A549 (cell line): ENCODE measurements around the gene PRR5L. TPM values are rescaled to one million over a fixed set of nuclear protein-coding genes. Genes with fewer than 3 reads are reported as not detected.
A peak's percentile ranks its signal among the peaks of the same experiment; 100 is the strongest.

Experiments
- ATAC-seq, 2 experiments: fragments of 200-7000 bp in 1 of 2; fragments of >200 bp in 1 of 2; cut with Nextera tagmentation in 1 of 2; cut with Tn5 transposase in 1 of 2; 3 replicates each; pipeline versions ENCODE4 v1.8.0 to v1.9.1; 2018 to 2020; ENCODE audit warnings: mild to moderate bottlenecking in 1 of 2, moderate library complexity in 1 of 2
- CTCF ChIA-PET: fragments of 300-600 bp; sonication (Branson Sonifier 250); formaldehyde crosslinking; extraction: SDS; loops from one replicate; lab custom pipeline; 2021; ENCODE audit warnings: antibody characterized with exemption, inconsistent platforms; lab: Yijun Ruan, JAX
- POLR2A ChIA-PET: fragments of 350-600 bp; formaldehyde crosslinking; extraction: SDS; loops from one replicate; lab custom pipeline; 2021; ENCODE audit warnings: antibody characterized with exemption, inconsistent platforms; lab: Yijun Ruan, JAX
- DNase-seq, 2 experiments: peaks; one replicate each; pipeline versions ENCODE4 v3.0.0 to v3.0.0-alpha.2; 2011 to 2016; ENCODE audit warnings: low read depth in 1 of 2, low spot score in 1 of 2
- FAIRE-seq: peaks from 2 replicates; lab custom pipeline; 2011; peaks lifted over from hg19 to GRCh38; lab: Jason Lieb, UNC
- H3K27ac ChIP-seq, 2 experiments: fragments of >200 bp; sonication (Bioruptor Twin); formaldehyde crosslinking; 3 replicates each; pipeline ENCODE4 v1.5.1; 2016 to 2017
- H3K4me1 ChIP-seq: fragments of >200 bp; sonication (Bioruptor Twin); formaldehyde crosslinking; 3 replicates; pipeline ENCODE4 v1.6.1; 2016
- H3K4me2 ChIP-seq: fragments of >200 bp; sonication (Bioruptor Twin); formaldehyde crosslinking; 3 replicates; pipeline ENCODE4 v1.6.1; 2016
- H3K4me3 ChIP-seq: fragments of >200 bp; sonication (Bioruptor Twin); formaldehyde crosslinking; 3 replicates; pipeline ENCODE4 v1.5.1; 2016
- H3K9me3 ChIP-seq: fragments of >200 bp; sonication (Bioruptor Twin); formaldehyde crosslinking; 3 replicates; pipeline ENCODE4 v1.6.1; 2016
- BCL3 ChIP-seq: fragments of >200 bp; sonication (Bioruptor Twin); formaldehyde crosslinking; IDR thresholded peaks from 3 replicates; pipeline ENCODE4 v1.6.1; 2016
- BHLHE40 ChIP-seq: IDR thresholded peaks from 2 replicates; pipeline ENCODE4 v1.6.1; 2012; ENCODE audit warnings: low read depth, low read length, inconsistent platforms
- CTCF ChIP-seq: fragments of >200 bp; sonication (Bioruptor Twin); formaldehyde crosslinking; IDR thresholded peaks from 3 replicates; pipeline ENCODE4 v1.5.1; 2016
- EHMT2 ChIP-seq: fragments of 200-600 bp; sonication (generic); IDR thresholded peaks from 2 replicates; pipeline ENCODE4 v1.6.1; 2016; ENCODE audit warnings: antibody characterized with exemption, low read depth, mild to moderate bottlenecking, moderate library complexity
- EP300 ChIP-seq, 2 experiments: fragments of >200 bp; sonication (Bioruptor Twin); formaldehyde crosslinking; IDR thresholded peaks; 2 replicates in 1 of 2; 3 replicates in 1 of 2; pipeline ENCODE4 v1.6.1; 2016 to 2017
- ESRRA ChIP-seq: fragments of 150-350 bp; IDR thresholded peaks from 2 replicates; pipeline ENCODE4 v1.6.1; 2014; ENCODE audit warnings: mild to moderate bottlenecking, low read length, borderline replicate concordance
- FOSB ChIP-seq: fragments of 250-450 bp; sonication (Bioruptor Pico); IDR thresholded peaks from 2 replicates; pipeline ENCODE4 v1.5.0; 2020; ENCODE audit warnings: mild to moderate bottlenecking, moderate library complexity
- GATA3 ChIP-seq: IDR thresholded peaks from 2 replicates; pipeline ENCODE4 v1.6.1; 2012; ENCODE audit warnings: borderline replicate concordance
- HDAC2 ChIP-seq: fragments of 200-600 bp; sonication (generic); IDR thresholded peaks from 2 replicates; pipeline ENCODE4 v1.6.1; 2016
- HEYL ChIP-seq: fragments of 250-450 bp; sonication (Bioruptor Pico); IDR thresholded peaks from 2 replicates; pipeline ENCODE4 v1.8.0; 2021; ENCODE audit warnings: mild to moderate bottlenecking, moderate library complexity
- HMGXB4 ChIP-seq: fragments of 250-450 bp; sonication (Bioruptor Pico); IDR thresholded peaks from 2 replicates; pipeline ENCODE4 v1.5.0; 2021; ENCODE audit warnings: mild to moderate bottlenecking, moderate library complexity, borderline replicate concordance
- KDM1A ChIP-seq: fragments of 200-600 bp; sonication (generic); IDR thresholded peaks from 2 replicates; pipeline ENCODE4 v1.6.1; 2016; ENCODE audit warnings: low read depth, mild to moderate bottlenecking
- NPAS2 ChIP-seq: fragments of 250-450 bp; sonication (Bioruptor Pico); IDR thresholded peaks from 2 replicates; pipeline ENCODE4 v1.8.0; 2022; ENCODE audit warnings: mild to moderate bottlenecking, moderate library complexity, borderline replicate concordance
- NR3C1 ChIP-seq: fragments of >200 bp; sonication (Bioruptor Twin); formaldehyde crosslinking; IDR thresholded peaks from 3 replicates; pipeline ENCODE4 v1.6.1; 2017
- PBX3 ChIP-seq: IDR thresholded peaks from 2 replicates; pipeline ENCODE4 v1.6.1; 2012
- RAD21 ChIP-seq, 2 experiments: fragments of >200 bp in 1 of 2; sonication (Bioruptor Twin) in 1 of 2; formaldehyde crosslinking in 1 of 2; IDR thresholded peaks in 1 of 2; conservative IDR thresholded peaks in 1 of 2; 2 replicates in 1 of 2; 3 replicates in 1 of 2; pipeline ENCODE4 v1.6.1; 2012 to 2018; ENCODE audit warnings: inconsistent platforms in 1 of 2
- TP53 ChIP-seq: fragments of 250-450 bp; sonication (Bioruptor Pico); IDR thresholded peaks from 2 replicates; pipeline ENCODE4 v1.5.0; 2021; ENCODE audit warnings: mild to moderate bottlenecking, moderate library complexity
- ZFP36 ChIP-seq: fragments of 450-650 bp; IDR thresholded peaks from 2 replicates; pipeline ENCODE4 v1.6.1; 2014; ENCODE audit warnings: borderline replicate concordance; ENCODE audit not compliant: partially characterized antibody
- WGBS: methylation state at CpG from one replicate; pipeline ENCODE4 v1.1.6; 2017; ENCODE audit errors: missing lambda C conversion rate; 5-methylcytosine and 5-hydroxymethylcytosine counted together
- polyA plus RNA-seq, 4 experiments: library from polyadenylated mRNA; depleted of rRNA in 3 of 4; stranded (reverse); fragments of >200 nt; fragmentation: RNase III in 1 of 4; extraction: RNeasy Plus Mini Kit Qiagen cat#74134 plus additional on column Dnase treatment in 1 of 4; gene quantifications; 2 replicates in 3 of 4; 3 replicates in 1 of 4; pipeline ENCODE4 v1.2.3, GENCODE V29; 2011 to 2017

PRR5L gene
- polyA plus RNA-seq, 2 of the 4 experiments (the other 2 are of a cell fraction), result 6.9 to 12.1 TPM

GRCh38 chr11:36469063-36469462 lies 173.0 kb downstream of the PRR5L start:
- Histone ChIP-seq H3K4me3 (no peak overlapping the region), H3K27ac (no peak overlapping the region), H3K4me2 (no peak overlapping the region), H3K4me1 (no peaks in the 10 kb centered on the region), H3K9me3 (no peaks in the 10 kb centered on the region)
- POLR2A ChIA-PET, result no interaction called here
- 23% methylated on average over 2 of the region's 2 CpGs for WGBS
- FAIRE-seq, result no peak
- CTCF ChIA-PET, result interaction anchor here (0.9 to 3.4 kb wide), 6 partner anchors 9 to 177 kb away, joined by 3 to 13 read pairs (median 5); no protein-coding TSS in a partner anchor
- no peak for ATAC-seq
- TF ChIP-seq HEYL (CRISPR knock-in tag) (no peak), HMGXB4 (CRISPR knock-in tag) (no peak), GATA3 (no peak), NPAS2 (no peak), PBX3 (no peak), TP53 (CRISPR knock-in tag) (no peak), FOSB (no peak), EP300 (IDR thresholded peaks at IDR 0.05) (no peak), HDAC2 (no peak), ESRRA (no peak)
- DNase-seq, result peak in 1 of 2 experiments; percentile 16

- H3K27ac ChIP-seq, result no peak overlapping the region
- ATAC-seq (no peak), DNase-seq (no peak), FAIRE-seq (no peak)
- TF ChIP-seq NPAS2 (no peak), NR3C1 (no peak), BHLHE40 (no peak), RAD21 (conservative IDR thresholded peaks at IDR 0.05 in 1 of 2, IDR thresholded peaks at IDR 0.05 in 1 of 2) (no peak), EHMT2 (no peak)
- 56% methylated on average over 5 of the region's 5 CpGs for WGBS
- no peaks in the 10 kb centered on the region for H3K9me3 ChIP-seq
- no peak overlapping the region for H3K4me2 ChIP-seq
- POLR2A ChIA-PET, result no interaction called here
- H3K4me1 ChIP-seq, result no peaks in the 10 kb centered on the region
- H3K4me3 ChIP-seq, result no peak overlapping the region
- CTCF ChIA-PET, result interaction anchor here (0.9 to 3.1 kb wide), 8 partner anchors 8 to 178 kb away, joined by 3 to 7 read pairs (median 4); no protein-coding TSS in a partner anchor
Observed at GRCh38 chr11:36469881-36470802, 174.1 kb downstream of the PRR5L start.

GRCh38 chr11:36471577-36471976 lies 175.5 kb downstream of the PRR5L start:
- H3K27ac ChIP-seq, result no peak overlapping the region
- H3K9me3 ChIP-seq, result no peaks in the 10 kb centered on the region
- CTCF ChIA-PET, result interaction anchor here (0.7 to 2.1 kb wide), 4 partner anchors 21 to 499 kb away, joined by 3 to 6 read pairs (median 4); no protein-coding TSS in a partner anchor
- ATAC-seq, result no peak
- POLR2A ChIA-PET, result no interaction called here
- H3K4me2 ChIP-seq, result no peak overlapping the region
- FAIRE-seq, result no peak
- H3K4me3 ChIP-seq, result no peak overlapping the region
- H3K4me1 ChIP-seq, result no peaks in the 10 kb centered on the region
- whole genome bisulfite sequencing, result 50% methylated on average over 1 of the region's 1 CpG
- TF ChIP-seq NR3C1 (no peak), CTCF (no peak), ZFP36 (no peak), BCL3 (no peak), KDM1A (no peak), TP53 (CRISPR knock-in tag) (no peak)
- DNase-seq, result no peak
